Esophagus muscularis mucosa (tissue), 4 donors: ENCODE data around the gene GPC6. TPM values are rescaled to one million over a fixed set of nuclear protein-coding genes. Genes with fewer than 3 reads are reported as not detected.

ENCODE experiments used
- DNase-seq: peaks from one replicate; pipeline ENCODE4 v3.0.0-alpha.2; 2017; ENCODE audit errors: extremely low spot score
- H3K27ac ChIP-seq, 4 donors: fragments of 200-600 bp; sonication (generic); replicated peaks in 1 of 4; 1 replicate in 3 of 4; 2 replicates in 1 of 4; pipeline ENCODE4 v1.5.1; 2016 to 2019; ENCODE audit warnings: mild to moderate bottlenecking in 1 of 4
- H3K27me3 ChIP-seq, 4 donors: fragments of 200-600 bp; sonication (generic); one replicate each; pipeline versions ENCODE4 v1.5.1 to v1.6.0; 2016 to 2019
- H3K36me3 ChIP-seq, 4 donors: fragments of 200-600 bp; sonication (generic); one replicate each; pipeline ENCODE4 v1.5.1; 2016 to 2019
- H3K4me1 ChIP-seq, 4 donors: fragments of 200-600 bp; sonication (generic); one replicate each; pipeline ENCODE4 v1.5.1; 2016 to 2019
- H3K4me3 ChIP-seq, 4 donors: fragments of 200-600 bp; sonication (generic); 1 replicate in 2 of 4; 2 replicates in 2 of 4; pipeline ENCODE4 v1.5.1; 2016 to 2019; ENCODE audit warnings: mild to moderate bottlenecking in 4 of 4, moderate library complexity in 1 of 4
- H3K9me3 ChIP-seq, 4 donors: fragments of 200-600 bp; sonication (generic); 1 replicate in 3 of 4; 2 replicates in 1 of 4; pipeline ENCODE4 v1.5.1; 2016 to 2019
- EP300 ChIP-seq: sonication (generic); formaldehyde crosslinking; IDR thresholded peaks from one replicate; pipeline ENCODE4 v1.6.1; 2017; ENCODE audit warnings: antibody characterized with exemption
- POLR2A ChIP-seq: fragments of 450-650 bp; IDR thresholded peaks from one replicate; pipeline ENCODE4 v1.6.1; 2017; ENCODE audit warnings: antibody characterized with exemption, moderate library complexity, mild to moderate bottlenecking, low read depth
- POLR2AphosphoS5 ChIP-seq, 2 donors: sonication (generic); formaldehyde crosslinking; IDR thresholded peaks; one replicate each; pipeline ENCODE4 v1.6.1; 2017; ENCODE audit warnings: antibody characterized with exemption in 2 of 2
- WGBS: methylation state at CpG from one replicate; pipeline ENCODE4 v1.1.5; 2018; 5-methylcytosine and 5-hydroxymethylcytosine counted together
- intact Hi-C: fragments of 100-400 bp; cut with DNase I; formaldehyde crosslinking; loops from one replicate; pipeline ENCODE4 v1.15.1; 2023
- total RNA-seq, 4 donors: library from RNA; depleted of rRNA; stranded (reverse); fragments of >200 nt; gene quantifications; one replicate each; pipeline versions ENCODE4 v1.1.0 to v1.2.1, GENCODE V29; 2016
- TF ChIP-seq, protein P1 (sequence below), 3 experiments: fragments of 200-600 bp in 2 of 3; fragments of 450-650 bp in 1 of 3; sonication (generic) in 2 of 3; IDR thresholded peaks; one replicate each; pipeline ENCODE4 v1.5.1; 2017 to 2019; ENCODE audit warnings: antibody characterized with exemption in 3 of 3, mild to moderate bottlenecking in 2 of 3, moderate library complexity in 1 of 3

GPC6 gene
- total RNA-seq, 4 donors from 2014 or later: 6.5 to 17.2 (median 13.5) TPM

- no peak for DNase-seq
- Histone ChIP-seq H3K4me3 (no peak overlapping the region), H3K27ac (no peak overlapping the region), H3K27me3 (no peaks in the 10 kb centered on the region), H3K4me1 (no peaks in the 10 kb centered on the region), H3K36me3 (no peaks in the 10 kb centered on the region), H3K9me3 (no peaks in the 10 kb centered on the region)
- TF ChIP-seq POLR2AphosphoS5 (IDR thresholded peaks at IDR 0.05): no peak
- TF ChIP-seq, protein P1, sequence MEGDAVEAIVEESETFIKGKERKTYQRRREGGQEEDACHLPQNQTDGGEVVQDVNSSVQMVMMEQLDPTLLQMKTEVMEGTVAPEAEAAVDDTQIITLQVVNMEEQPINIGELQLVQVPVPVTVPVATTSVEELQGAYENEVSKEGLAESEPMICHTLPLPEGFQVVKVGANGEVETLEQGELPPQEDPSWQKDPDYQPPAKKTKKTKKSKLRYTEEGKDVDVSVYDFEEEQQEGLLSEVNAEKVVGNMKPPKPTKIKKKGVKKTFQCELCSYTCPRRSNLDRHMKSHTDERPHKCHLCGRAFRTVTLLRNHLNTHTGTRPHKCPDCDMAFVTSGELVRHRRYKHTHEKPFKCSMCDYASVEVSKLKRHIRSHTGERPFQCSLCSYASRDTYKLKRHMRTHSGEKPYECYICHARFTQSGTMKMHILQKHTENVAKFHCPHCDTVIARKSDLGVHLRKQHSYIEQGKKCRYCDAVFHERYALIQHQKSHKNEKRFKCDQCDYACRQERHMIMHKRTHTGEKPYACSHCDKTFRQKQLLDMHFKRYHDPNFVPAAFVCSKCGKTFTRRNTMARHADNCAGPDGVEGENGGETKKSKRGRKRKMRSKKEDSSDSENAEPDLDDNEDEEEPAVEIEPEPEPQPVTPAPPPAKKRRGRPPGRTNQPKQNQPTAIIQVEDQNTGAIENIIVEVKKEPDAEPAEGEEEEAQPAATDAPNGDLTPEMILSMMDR (IDR thresholded peaks at IDR 0.05): no peak
- no peak for TF ChIP-seq POLR2A
- TF ChIP-seq EP300: no peak
- WGBS: 60% methylated on average over 5 of the region's 5 CpGs
- intact Hi-C loops: no loop called here
Measured at GRCh38 chr13:94169454-94170144, 943.0 kb downstream of the GPC6 start.

DNA sequence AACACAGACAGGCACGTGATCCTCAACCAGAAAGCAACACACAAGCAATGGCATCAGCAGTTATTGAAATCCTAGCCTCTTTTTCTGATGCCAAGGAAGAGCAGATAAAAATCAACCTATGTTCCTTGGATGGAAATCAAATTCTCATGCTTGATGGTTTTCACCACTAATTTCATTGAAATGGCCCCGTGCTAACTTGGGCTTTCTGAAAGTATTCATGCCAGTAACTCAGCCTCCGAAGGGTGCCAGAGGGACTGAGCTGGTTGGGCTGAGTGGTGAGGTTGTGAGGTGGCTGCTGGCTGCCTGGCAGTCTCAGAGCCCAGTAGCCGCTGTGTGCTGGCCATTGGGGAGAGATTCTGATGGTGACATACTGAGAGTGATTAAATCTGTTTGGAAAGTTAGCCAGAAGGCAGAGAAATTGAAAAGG, 943.6 kb downstream of the GPC6 start:
- TF ChIP-seq, protein P1 (IDR thresholded peaks at IDR 0.05): no peak
- TF ChIP-seq POLR2AphosphoS5 (IDR thresholded peaks at IDR 0.05) (no peak), EP300 (no peak)
- Histone ChIP-seq H3K27me3 (no peaks in the 10 kb centered on the region), H3K27ac (no peak overlapping the region), H3K9me3 (no peaks in the 10 kb centered on the region), H3K36me3 (no peaks in the 10 kb centered on the region), H3K4me1 (no peaks in the 10 kb centered on the region), H3K4me3 (no peak overlapping the region)
- DNase-seq: no peak
- WGBS: 74% methylated on average over 4 of the region's 4 CpGs
- intact Hi-C loops: no loop called here

- no peak overlapping the region for H3K27ac ChIP-seq
- TF ChIP-seq, protein P1 (IDR thresholded peaks at IDR 0.05): no peak
- H3K4me3 ChIP-seq: no peak overlapping the region
- intact Hi-C loops: no loop called here
- H3K4me1 ChIP-seq: no peaks in the 10 kb centered on the region
- no peaks in the 10 kb centered on the region for H3K36me3 ChIP-seq
- no peak for DNase-seq
- 96% methylated on average over 2 of the region's 2 CpGs for WGBS
- H3K27me3 ChIP-seq: no peaks in the 10 kb centered on the region
- H3K9me3 ChIP-seq: no peaks in the 10 kb centered on the region
Measured at GRCh38 chr13:94172416-94172815, 945.8 kb downstream of the GPC6 start.

- Histone ChIP-seq H3K4me3 (no peak overlapping the region), H3K9me3 (no peaks in the 10 kb centered on the region), H3K4me1 (no peaks in the 10 kb centered on the region), H3K27me3 (no peaks in the 10 kb centered on the region), H3K36me3 (no peaks in the 10 kb centered on the region), H3K27ac (no peak overlapping the region)
- 88% methylated on average over 4 of the region's 4 CpGs for WGBS
- intact Hi-C loops: no loop called here
- no peak for TF ChIP-seq POLR2A
- TF ChIP-seq EP300: no peak
- no peak for TF ChIP-seq POLR2AphosphoS5 (IDR thresholded peaks at IDR 0.05)
- TF ChIP-seq, protein P1 (IDR thresholded peaks at IDR 0.05): no peak
- DNase-seq: no peak
Measured at GRCh38 chr13:94173312-94173854, 946.8 kb downstream of the GPC6 start.

DNA sequence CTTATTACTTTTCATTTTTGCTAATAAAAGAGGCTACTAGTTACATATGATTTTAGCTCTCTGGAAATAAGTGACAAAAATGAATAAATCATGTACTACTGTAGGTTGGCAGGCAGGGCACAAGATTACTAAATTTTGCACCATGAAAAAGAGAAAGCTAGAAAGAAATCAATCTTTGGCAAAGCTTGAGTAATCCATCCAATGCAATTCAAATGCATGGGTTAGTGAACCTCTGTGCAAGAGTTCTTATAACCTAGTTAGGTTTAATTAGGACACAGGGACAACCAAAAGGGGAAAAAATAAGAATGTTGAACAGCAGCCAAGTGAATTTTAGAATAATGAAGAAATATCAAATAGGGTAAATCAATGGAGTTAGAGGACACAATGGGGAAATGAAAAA, 947.4 kb downstream of the GPC6 start:
- Histone ChIP-seq H3K36me3 (no peaks in the 10 kb centered on the region), H3K27ac (no peak overlapping the region), H3K9me3 (no peaks in the 10 kb centered on the region), H3K4me1 (peaks cover 0 to 6% (median 5%) of the 10 kb centered on the region in 4 donors), H3K4me3 (no peak overlapping the region), H3K27me3 (no peaks in the 10 kb centered on the region)
- TF ChIP-seq POLR2AphosphoS5 (IDR thresholded peaks at IDR 0.05): no peak
- no peak for TF ChIP-seq EP300
- no peak for TF ChIP-seq POLR2A
- TF ChIP-seq, protein P1 (IDR thresholded peaks at IDR 0.05): no peak
- intact Hi-C loops: no loop called here
- DNase-seq: no peak
